ENCODE measurements around the gene SYNDIG1.

GRCh38 chr20:24504331-24505285 is 35.2 kb downstream of the SYNDIG1 start:
- TF ChIP-seq CTCF (IDR thresholded peaks at IDR 0.05): no peak
- TF ChIP-seq POLR2A (IDR thresholded peaks at IDR 0.05): no peak

Data from uterus (tissue), 2 donors.